SK-N-SH (cell line): Measurements from ENCODE around the gene TTC9. TPM values are rescaled to one million over a fixed set of nuclear protein-coding genes. Genes with fewer than 3 reads are reported as not detected.

Source experiments
- CTCF ChIA-PET: fragments of 300-600, 350-600 bp; formaldehyde crosslinking; extraction: SDS; loops from one replicate; lab custom pipeline; 2021; lab: Yijun Ruan, JAX
- POLR2A ChIA-PET: fragments of 350-600 bp; sonication (Branson Sonifier 250); formaldehyde crosslinking; extraction: SDS; loops from one replicate; lab custom pipeline; 2020; ENCODE audit warnings: antibody characterized with exemption, inconsistent platforms; lab: Yijun Ruan, JAX
- DNase-seq: peaks from one replicate; pipeline ENCODE4 v3.0.0; 2012
- H2AFZ ChIP-seq: fragments of 200-600 bp; sonication (generic); 2 replicates; pipeline ENCODE4 v1.8.1; 2016; ENCODE audit warnings: antibody characterized with exemption, mild to moderate bottlenecking, low read depth
- H3F3A ChIP-seq: fragments of 200-600 bp; sonication (generic); replicated peaks from 2 replicates; pipeline ENCODE3; 2016; ENCODE audit warnings: antibody characterized with exemption, mild to moderate bottlenecking; ENCODE audit not compliant: insufficient read depth
- H3K27ac ChIP-seq, 2 experiments: fragments of 200-500 bp in 1 of 2; fragments of 200-600 bp in 1 of 2; sonication (Bioruptor generic) in 1 of 2; sonication (generic), shearing (Covaris generic) in 1 of 2; 2 replicates each; pipeline versions ENCODE4 v1.5.1 to v1.6.1; 2014 to 2016; ENCODE audit warnings: low read depth in 2 of 2, inconsistent platforms in 1 of 2, low read length in 1 of 2, mild to moderate bottlenecking in 1 of 2, mixed read lengths in 1 of 2
- H3K27me3 ChIP-seq: fragments of 200-600 bp; sonication (generic), shearing (Covaris generic); 2 replicates; pipeline ENCODE4 v1.6.1; 2016; ENCODE audit warnings: mixed run types; ENCODE audit not compliant: insufficient read depth
- H3K36me3 ChIP-seq, 2 experiments: fragments of 200-500 bp in 1 of 2; fragments of 200-600 bp in 1 of 2; sonication (Bioruptor generic) in 1 of 2; sonication (generic) in 1 of 2; replicated peaks in 1 of 2; 2 replicates each; pipeline versions ENCODE3 to v1.5.1; 2014 to 2016; ENCODE audit warnings: low read length in 1 of 2, mild to moderate bottlenecking in 1 of 2; ENCODE audit not compliant: insufficient read depth in 2 of 2, control insufficient read depth in 1 of 2
- H3K4me1 ChIP-seq, 2 experiments: fragments of 200-500 bp in 1 of 2; fragments of 200-600 bp in 1 of 2; sonication (Bioruptor generic) in 1 of 2; sonication (generic), shearing (Covaris generic) in 1 of 2; 2 replicates each; pipeline versions ENCODE4 v1.5.1 to v1.6.1; 2014 to 2016; ENCODE audit warnings: low read depth in 1 of 2, low read length in 1 of 2, mixed run types in 1 of 2; ENCODE audit not compliant: insufficient read depth in 2 of 2, control insufficient read depth in 1 of 2
- H3K4me2 ChIP-seq: fragments of 200-600 bp; sonication (generic), shearing (Covaris generic); 2 replicates; pipeline ENCODE4 v1.6.1; 2017; ENCODE audit warnings: mixed run types
- H3K4me3 ChIP-seq, 2 experiments: fragments of 200-500 bp in 1 of 2; fragments of 200-600 bp in 1 of 2; sonication (Bioruptor generic) in 1 of 2; sonication (generic), shearing (Covaris generic) in 1 of 2; 2 replicates each; pipeline versions ENCODE4 v1.5.1 to v1.8.1; 2014 to 2016; ENCODE audit warnings: low read depth in 2 of 2, inconsistent platforms in 1 of 2, low read length in 1 of 2, mild to moderate bottlenecking in 1 of 2, mixed read lengths in 1 of 2, moderate library complexity in 1 of 2
- H3K79me2 ChIP-seq: fragments of 200-600 bp; sonication (generic); 2 replicates; pipeline ENCODE4 v1.8.1; 2017; ENCODE audit warnings: mild to moderate bottlenecking; ENCODE audit not compliant: insufficient read depth
- H3K9ac ChIP-seq: fragments of 200-600 bp; sonication (generic); 2 replicates; pipeline ENCODE4 v1.6.1; 2017; ENCODE audit warnings: mixed run types
- H3K9me2 ChIP-seq: fragments of 200-600 bp; sonication (generic); 2 replicates; pipeline ENCODE4 v1.6.1; 2017; ENCODE audit warnings: mixed run types
- H3K9me3 ChIP-seq: fragments of 200-600 bp; sonication (generic); 2 replicates; pipeline ENCODE4 v1.6.1; 2017; ENCODE audit warnings: mixed run types, mild to moderate bottlenecking, moderate library complexity
- H4K20me1 ChIP-seq: fragments of 200-600 bp; sonication (generic); 2 replicates; pipeline ENCODE4 v1.6.1; 2017; ENCODE audit warnings: mild to moderate bottlenecking, mixed run types; ENCODE audit not compliant: insufficient read depth
- CHD2 ChIP-seq: fragments of 150-350 bp; IDR thresholded peaks from 2 replicates; pipeline ENCODE4 v1.6.1; 2018; ENCODE audit warnings: low read length; ENCODE audit not compliant: partially characterized antibody
- CTCF ChIP-seq: fragments of 200-600 bp; sonication (generic); IDR thresholded peaks from 2 replicates; pipeline ENCODE4 v1.6.1; 2017; ENCODE audit warnings: antibody characterized with exemption, mild to moderate bottlenecking, moderate library complexity
- EP300 ChIP-seq, 2 experiments: IDR thresholded peaks; 2 replicates each; pipeline versions ENCODE4 v1.4.0 to v1.6.1; 2012; ENCODE audit warnings: borderline replicate concordance in 1 of 2, low read depth in 1 of 2, low read length in 1 of 2
- FOSL2 ChIP-seq: IDR thresholded peaks from 2 replicates; pipeline ENCODE4 v1.4.0; 2012; ENCODE audit warnings: low read depth, mild to moderate bottlenecking, moderate library complexity, borderline replicate concordance
- FOXM1 ChIP-seq: IDR thresholded peaks from 2 replicates; pipeline ENCODE4 v1.4.0; 2012; ENCODE audit warnings: low read depth, mild to moderate bottlenecking
- GATA2 ChIP-seq: sonication (generic); formaldehyde crosslinking; IDR thresholded peaks from 2 replicates; pipeline ENCODE4 v1.5.0; 2020; ENCODE audit warnings: mild to moderate bottlenecking, missing genetic modification reagents
- JUND ChIP-seq: IDR thresholded peaks from 2 replicates; pipeline ENCODE4 v1.4.0; 2012
- MAX ChIP-seq: IDR thresholded peaks from 2 replicates; pipeline ENCODE4 v1.4.0; 2012; ENCODE audit warnings: low read depth
- NFIC ChIP-seq: IDR thresholded peaks from 2 replicates; pipeline ENCODE4 v1.4.0; 2012; ENCODE audit warnings: borderline replicate concordance
- POLR2AphosphoS5 ChIP-seq: IDR thresholded peaks from 2 replicates; pipeline ENCODE4 v1.6.1; 2012; ENCODE audit warnings: low read depth, low read length
- RAD21 ChIP-seq: IDR thresholded peaks from 2 replicates; pipeline ENCODE4 v1.6.1; 2012; ENCODE audit warnings: mild to moderate bottlenecking, low read length
- REST ChIP-seq: IDR thresholded peaks from 2 replicates; pipeline ENCODE4 v1.6.1; 2012; ENCODE audit warnings: mild to moderate bottlenecking, low read depth, low read length, moderate library complexity
- RFX5 ChIP-seq: IDR thresholded peaks from 2 replicates; pipeline ENCODE4 v1.6.1; 2012; ENCODE audit warnings: mild to moderate bottlenecking, improper control_type of control experiment, low read length
- SIN3A ChIP-seq: IDR thresholded peaks from 2 replicates; pipeline ENCODE4 v1.6.1; 2012; ENCODE audit warnings: low read depth, mild to moderate bottlenecking, low read length, moderate library complexity, borderline replicate concordance
- TCF12 ChIP-seq: IDR thresholded peaks from 2 replicates; pipeline ENCODE4 v1.4.0; 2012
- TEAD4 ChIP-seq: IDR thresholded peaks from 2 replicates; pipeline ENCODE4 v1.4.0; 2012; ENCODE audit warnings: mild to moderate bottlenecking, borderline replicate concordance; ENCODE audit not compliant: insufficient read depth
- USF1 ChIP-seq: IDR thresholded peaks from 2 replicates; pipeline ENCODE4 v1.4.0; 2012; ENCODE audit warnings: low read depth, borderline replicate concordance
- USF2 ChIP-seq: fragments of 150-350 bp; IDR thresholded peaks from 2 replicates; pipeline ENCODE4 v1.6.1; 2017; ENCODE audit warnings: antibody characterized with exemption, low read length, low read depth, borderline replicate concordance
- YY1 ChIP-seq: IDR thresholded peaks from 2 replicates; pipeline ENCODE4 v1.4.0; 2012; ENCODE audit warnings: low read depth, mild to moderate bottlenecking
- ZBTB33 ChIP-seq: IDR thresholded peaks from 2 replicates; pipeline ENCODE4 v1.4.0; 2012; ENCODE audit warnings: low read depth, borderline replicate concordance
- WGBS: methylation state at CpG from one replicate; pipeline ENCODE4 v1.1.6; 2017; ENCODE audit warnings: low lambda C conversion rate; 5-methylcytosine and 5-hydroxymethylcytosine counted together
- polyA plus RNA-seq, 3 experiments: library from polyadenylated mRNA; depleted of rRNA; stranded (reverse); fragments of >200 nt; gene quantifications; 2 replicates each; pipeline ENCODE4 v1.2.3, GENCODE V29; 2012

TTC9 gene
- polyA plus RNA-seq, 1 of the 3 experiments (the other 2 are of a cell fraction): 0.33 TPM

- H3K4me1 ChIP-seq: no peaks in the 10 kb centered on the region
- no peak overlapping the region for H3K4me2 ChIP-seq
- no peak overlapping the region for H3K4me3 ChIP-seq
- no peak overlapping the region for H3K27ac ChIP-seq
- no peak overlapping the region for H2AFZ ChIP-seq
- no peaks in the 10 kb centered on the region for H3F3A ChIP-seq
- H3K36me3 ChIP-seq: no peaks in the 10 kb centered on the region
- H3K27me3 ChIP-seq: no peaks in the 10 kb centered on the region
- CTCF ChIA-PET: no interaction called here
- no peaks in the 10 kb centered on the region for H3K79me2 ChIP-seq
- DNase-seq: no peak
- no peaks in the 10 kb centered on the region for H3K9me2 ChIP-seq
- no peaks in the 10 kb centered on the region for H4K20me1 ChIP-seq
- POLR2A ChIA-PET: no interaction called here
- H3K9me3 ChIP-seq: no peaks in the 10 kb centered on the region
- H3K9ac ChIP-seq: no peak overlapping the region
- 68% methylated on average over 12 of the region's 12 CpGs for WGBS
- no peak for TF ChIP-seq RAD21
- no peak for TF ChIP-seq TCF12
- TF ChIP-seq JUND: no peak
- TF ChIP-seq USF1: no peak
- TF ChIP-seq USF2: no peak
- TF ChIP-seq FOXM1: no peak
- TF ChIP-seq EP300 (IDR thresholded peaks at IDR 0.05; ENCODE audit: borderline replicate concordance in 1 of 2, low read depth in 1 of 2, low read length in 1 of 2): no peak
- no peak for TF ChIP-seq MAX
- TF ChIP-seq TEAD4: no peak
- TF ChIP-seq GATA2 (CRISPR knock-in tag): no peak
- TF ChIP-seq ZBTB33: no peak
- TF ChIP-seq CHD2: no peak
- no peak for TF ChIP-seq RFX5
- no peak for TF ChIP-seq NFIC
- TF ChIP-seq CTCF: no peak
- no peak for TF ChIP-seq REST
- TF ChIP-seq SIN3A: no peak
- no peak for TF ChIP-seq POLR2AphosphoS5
- TF ChIP-seq FOSL2: no peak
- TF ChIP-seq YY1: no peak
- TF ChIP-seq, all 33 proteins: peak for 0
Observed at GRCh38 chr14:70671652-70672644, 30.2 kb downstream of the TTC9 start.
